HAP-1 (cell line): ENCODE results near the gene RAD9A.
A peak's percentile ranks its signal among the peaks of the same experiment; 100 is the strongest.

Source experiments
- DNase-seq, 2 experiments: peaks; one replicate each; pipeline ENCODE4 v3.0.0-alpha.2; 2016 to 2020; ENCODE audit warnings: low spot score in 2 of 2
- H3K27me3 ChIP-seq: fragments of 250-450 bp; sonication (Bioruptor Pico); 2 replicates; pipeline ENCODE4 v1.5.1; 2020; ENCODE audit warnings: low read depth, mild to moderate bottlenecking, moderate library complexity
- H3K36me3 ChIP-seq: fragments of 250-450 bp; sonication (Bioruptor Pico); replicated peaks from 2 replicates; pipeline ENCODE4 v1.5.1; 2020; ENCODE audit warnings: mild to moderate bottlenecking
- H3K4me1 ChIP-seq: fragments of 250-450 bp; sonication (Bioruptor Pico); 2 replicates; pipeline ENCODE4 v1.5.1; 2020; ENCODE audit warnings: mild to moderate bottlenecking
- H3K4me3 ChIP-seq: fragments of 250-450 bp; sonication (Bioruptor Pico); 2 replicates; pipeline ENCODE4 v1.5.1; 2020; ENCODE audit warnings: mild to moderate bottlenecking, moderate library complexity
- H3K9me3 ChIP-seq: fragments of 250-450 bp; sonication (Bioruptor Pico); 2 replicates; pipeline ENCODE4 v1.5.1; 2020; ENCODE audit warnings: mild to moderate bottlenecking, moderate library complexity
- in situ Hi-C: fragments of 300-500 bp; cut with MboI; formaldehyde crosslinking; loops from 3 replicates; pipeline ENCODE4 v1.14.3; 2020; ENCODE audit warnings: low sequenced_read_pairs, inconsistent platforms, mixed read lengths

RAD9A gene

DNA sequence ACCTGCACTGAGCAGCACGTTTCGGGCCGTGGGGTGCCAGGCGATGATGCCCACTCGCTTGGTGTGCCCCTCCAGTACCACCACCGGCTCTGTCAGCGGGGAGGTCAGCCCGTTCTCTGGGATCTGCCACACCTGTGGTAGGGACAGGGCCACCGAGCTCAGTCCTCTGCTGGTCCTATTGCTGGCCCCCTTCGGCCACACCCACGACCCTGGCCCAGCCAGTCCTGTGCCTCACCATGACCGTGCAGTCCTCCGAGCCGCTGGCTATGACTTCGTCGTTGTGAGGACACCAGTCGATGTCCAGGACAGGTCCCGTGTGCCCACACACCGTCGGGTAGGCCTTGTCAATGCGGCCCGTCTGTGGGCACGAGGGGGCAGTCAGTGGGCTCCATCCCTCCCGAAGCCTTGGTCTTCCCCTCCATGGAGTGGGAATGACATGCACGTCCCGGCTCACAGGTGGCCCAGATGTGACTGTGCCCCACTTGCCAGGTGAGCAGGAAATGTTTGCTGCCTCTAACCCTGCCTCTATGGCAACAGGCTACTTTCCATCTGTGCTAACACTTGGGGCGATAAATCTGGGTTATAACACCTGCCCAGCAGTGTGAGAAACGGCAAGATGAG lies 50.1 kb downstream of the RAD9A start:
- no peaks in the 10 kb centered on the region for H3K9me3 ChIP-seq
- in situ Hi-C loops, result no loop called here
- no peak overlapping the region for H3K4me3 ChIP-seq
- no peak for DNase-seq
- H3K4me1 ChIP-seq, result peaks cover 4% of the 10 kb centered on the region; the same call in 1 of the 2 replicates
- peaks cover 23% of the 10 kb centered on the region for H3K36me3 ChIP-seq
- no peaks in the 10 kb centered on the region for H3K27me3 ChIP-seq

DNA sequence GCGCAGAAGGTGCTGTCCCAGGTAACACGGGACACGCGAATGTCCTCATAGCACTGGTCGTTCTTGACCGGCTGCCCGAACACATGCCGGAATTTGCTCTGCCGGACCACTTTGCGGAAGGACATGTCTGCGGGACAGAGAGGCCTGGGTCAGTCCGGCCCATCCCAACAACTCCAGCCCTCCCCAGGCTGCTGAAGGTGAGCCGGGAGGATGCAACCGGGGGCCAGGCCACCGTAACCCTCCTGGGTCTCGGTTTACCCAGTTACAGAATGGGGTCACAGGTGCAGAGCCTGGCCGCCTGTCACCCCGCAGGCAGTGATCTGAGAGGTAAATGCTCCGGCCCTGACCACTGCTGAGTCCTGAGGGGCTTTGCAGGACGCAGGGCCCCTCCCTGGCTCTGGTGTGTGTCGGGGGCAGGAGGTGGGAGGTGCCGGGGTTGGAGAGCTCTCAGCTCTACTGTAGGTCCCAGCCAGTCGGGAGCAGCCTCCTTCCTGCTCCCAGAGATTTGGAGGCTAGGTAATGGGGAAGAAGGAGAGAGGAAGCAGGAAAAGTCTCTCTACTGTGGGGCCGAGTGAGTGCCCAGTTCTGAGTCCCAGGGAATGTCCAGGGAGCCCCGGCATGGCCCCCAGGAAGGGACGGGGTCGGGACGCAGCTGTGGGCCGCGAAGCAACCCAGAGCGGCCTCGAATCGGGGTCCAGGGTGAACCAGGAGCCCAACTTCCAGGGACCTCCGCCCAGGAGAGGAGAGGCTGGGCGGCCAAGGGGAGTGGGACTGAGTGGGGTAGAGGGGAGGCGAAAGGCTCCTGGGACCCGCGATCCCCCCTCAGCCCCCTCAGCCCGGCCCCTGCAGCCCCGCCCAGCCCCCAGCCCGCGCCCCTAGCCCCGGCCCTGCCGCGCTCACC lies 51.0 kb downstream of the RAD9A start:
- Histone ChIP-seq H3K36me3 (peaks cover 17% of the 10 kb centered on the region), H3K9me3 (no peaks in the 10 kb centered on the region), H3K4me3 (peak overlapping the region; percentile 64), H3K4me1 (peaks cover 4% of the 10 kb centered on the region; the same call in 1 of the 2 replicates), H3K27me3 (no peaks in the 10 kb centered on the region)
- in situ Hi-C loops, result no loop called here
- DNase-seq, result no peak

DNA sequence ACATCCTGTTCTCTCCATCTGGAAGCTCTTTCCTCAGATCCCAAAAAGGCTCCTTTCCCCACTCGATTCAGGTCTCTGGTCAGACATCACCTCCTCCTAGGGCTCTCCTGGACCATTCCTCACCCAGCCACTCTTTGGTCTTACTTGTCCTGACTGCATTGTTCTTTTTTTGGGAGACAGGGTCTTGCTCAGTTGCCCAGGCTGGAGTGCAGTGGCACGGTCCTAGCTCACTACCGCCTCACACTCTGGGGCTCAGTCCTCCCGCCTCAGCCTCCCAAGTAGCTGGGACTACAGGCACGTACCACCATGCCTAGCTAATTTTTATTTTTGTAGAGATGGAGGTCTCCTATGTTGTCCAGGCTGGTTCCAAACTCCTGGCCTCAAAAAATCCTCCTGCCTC lies 53.7 kb downstream of the RAD9A start:
- Histone ChIP-seq H3K4me3 (no peak overlapping the region), H3K4me1 (peaks cover 4% of the 10 kb centered on the region; the same call in 1 of the 2 replicates), H3K9me3 (no peaks in the 10 kb centered on the region), H3K36me3 (peaks cover 7% of the 10 kb centered on the region; the same call in 1 of the 2 replicates), H3K27me3 (no peaks in the 10 kb centered on the region)
- DNase-seq, result no peak
- in situ Hi-C loops, result no loop called here
